Measurements from ENCODE around the gene FABP1.

Gene FABP1

GRCh38 chr2:88097192-88097591, 30.7 kb downstream of the FABP1 start:
- DNase-seq (ENCODE audit: low read depth), result no peak
- in situ Hi-C loops (cut with HindIII; ENCODE audit: low sequenced_read_pairs), result no loop called here
- no peak for TF ChIP-seq CTCF (IDR thresholded peaks at IDR 0.05; ENCODE audit: low read depth, low read length, missing control alignments)
- no peak overlapping the region for H3K4me3 ChIP-seq (ENCODE audit: low read depth, low read length)

GRCh38 chr2:88096708-88097107, 31.2 kb downstream of the FABP1 start:
- no peak for TF ChIP-seq CTCF (IDR thresholded peaks at IDR 0.05; ENCODE audit: low read depth, low read length, missing control alignments)
- DNase-seq (ENCODE audit: low read depth), result no peak
- no peak overlapping the region for H3K4me3 ChIP-seq (ENCODE audit: low read depth, low read length)
- in situ Hi-C loops (cut with HindIII; ENCODE audit: low sequenced_read_pairs), result no loop called here

GRCh38 chr2:88095022-88095421, 32.8 kb downstream of the FABP1 start:
- no peak for DNase-seq (ENCODE audit: low read depth)
- in situ Hi-C loops (cut with HindIII; ENCODE audit: low sequenced_read_pairs), result no loop called here
- no peak for TF ChIP-seq CTCF (IDR thresholded peaks at IDR 0.05; ENCODE audit: low read depth, low read length, missing control alignments)
- H3K4me3 ChIP-seq (ENCODE audit: low read depth, low read length), result no peak overlapping the region

GRCh38 chr2:88092773-88093172, 35.1 kb downstream of the FABP1 start:
- TF ChIP-seq CTCF (IDR thresholded peaks at IDR 0.05; ENCODE audit: low read depth, low read length, missing control alignments), result no peak
- DNase-seq (ENCODE audit: low read depth), result no peak
- H3K4me3 ChIP-seq (ENCODE audit: low read depth, low read length), result no peak overlapping the region
- in situ Hi-C loops (cut with HindIII; ENCODE audit: low sequenced_read_pairs), result loop anchor here (5.0 kb wide), 1 partner anchor 70 kb away; no protein-coding TSS in a partner anchor

GRCh38 chr2:88091943-88092342, 35.9 kb downstream of the FABP1 start:
- DNase-seq (ENCODE audit: low read depth), result no peak
- no peak for TF ChIP-seq CTCF (IDR thresholded peaks at IDR 0.05; ENCODE audit: low read depth, low read length, missing control alignments)
- in situ Hi-C loops (cut with HindIII; ENCODE audit: low sequenced_read_pairs), result loop anchor here (5.0 kb wide), 1 partner anchor 70 kb away; no protein-coding TSS in a partner anchor

GRCh38 chr2:88090446-88091283, 37.2 kb downstream of the FABP1 start:
- no peak overlapping the region for H3K4me3 ChIP-seq (ENCODE audit: low read depth, low read length)
- in situ Hi-C loops (cut with HindIII; ENCODE audit: low sequenced_read_pairs), result loop anchor here (5.0 kb wide), 1 partner anchor 72 kb away; no protein-coding TSS in a partner anchor
- no peak for DNase-seq (ENCODE audit: low read depth)
- no peak for TF ChIP-seq CTCF (IDR thresholded peaks at IDR 0.05; ENCODE audit: low read depth, low read length, missing control alignments)

More at GRCh38 chr2:88091943-88092342, 35.9 kb downstream of the FABP1 start:
- no peak overlapping the region for H3K4me3 ChIP-seq (ENCODE audit: low read depth, low read length)
